Right lobe of liver (tissue), 4 donors: ENCODE measurements around the gene WDR45B.

Experiments
- POLR2A ChIP-seq: fragments of 450-650 bp; IDR thresholded peaks from one replicate; pipeline ENCODE4 v1.6.1; 2017; ENCODE audit warnings: antibody characterized with exemption, mild to moderate bottlenecking
- TF ChIP-seq, protein P1 (sequence below), 4 donors: fragments of 200-600 bp in 3 of 4; fragments of 450-650 bp in 1 of 4; IDR thresholded peaks; one replicate each; pipeline versions ENCODE4 v1.5.1 to v1.8.0; 2016 to 2022; ENCODE audit warnings: antibody characterized with exemption in 4 of 4, mild to moderate bottlenecking in 2 of 4
- donor health status: DM: no; HTN: no; CAD: no.
- donor health status: DM: no; HTN: no; CAD: no.
- donor health status: DM: no; HTN: yes; CAD: no.

- TF ChIP-seq, protein P1, sequence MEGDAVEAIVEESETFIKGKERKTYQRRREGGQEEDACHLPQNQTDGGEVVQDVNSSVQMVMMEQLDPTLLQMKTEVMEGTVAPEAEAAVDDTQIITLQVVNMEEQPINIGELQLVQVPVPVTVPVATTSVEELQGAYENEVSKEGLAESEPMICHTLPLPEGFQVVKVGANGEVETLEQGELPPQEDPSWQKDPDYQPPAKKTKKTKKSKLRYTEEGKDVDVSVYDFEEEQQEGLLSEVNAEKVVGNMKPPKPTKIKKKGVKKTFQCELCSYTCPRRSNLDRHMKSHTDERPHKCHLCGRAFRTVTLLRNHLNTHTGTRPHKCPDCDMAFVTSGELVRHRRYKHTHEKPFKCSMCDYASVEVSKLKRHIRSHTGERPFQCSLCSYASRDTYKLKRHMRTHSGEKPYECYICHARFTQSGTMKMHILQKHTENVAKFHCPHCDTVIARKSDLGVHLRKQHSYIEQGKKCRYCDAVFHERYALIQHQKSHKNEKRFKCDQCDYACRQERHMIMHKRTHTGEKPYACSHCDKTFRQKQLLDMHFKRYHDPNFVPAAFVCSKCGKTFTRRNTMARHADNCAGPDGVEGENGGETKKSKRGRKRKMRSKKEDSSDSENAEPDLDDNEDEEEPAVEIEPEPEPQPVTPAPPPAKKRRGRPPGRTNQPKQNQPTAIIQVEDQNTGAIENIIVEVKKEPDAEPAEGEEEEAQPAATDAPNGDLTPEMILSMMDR (IDR thresholded peaks at IDR 0.05): no peak
- TF ChIP-seq POLR2A: no peak
Measured at GRCh38 chr17:82668024-82668630, 19.9 kb upstream of the WDR45B start.
